Type B pancreatic cell (in vitro differentiated cells): ENCODE measurements around the gene U2AF2. TPM values are rescaled to one million over a fixed set of nuclear protein-coding genes. Genes with fewer than 3 reads are reported as not detected.

Experiments
- DNase-seq: peaks from one replicate; pipeline ENCODE4 v3.0.0; 2021; ENCODE audit warnings: mixed read lengths; ENCODE audit not compliant: unreplicated experiment; ENCODE audit errors: extremely low spot score
- H3K27ac Mint-ChIP-seq: 2 replicates; pipeline ENCODE4 v1.8.0; 2021; ENCODE audit warnings: mild to moderate bottlenecking, mixed read lengths
- H3K27me3 Mint-ChIP-seq: 2 replicates; pipeline ENCODE4 v1.8.0; 2021; ENCODE audit warnings: mixed read lengths
- H3K36me3 Mint-ChIP-seq: 2 replicates; pipeline ENCODE4 v1.8.0; 2021; ENCODE audit warnings: mixed read lengths
- H3K4me1 Mint-ChIP-seq: one replicate; pipeline ENCODE4 v1.8.0; 2021; ENCODE audit warnings: mixed read lengths; ENCODE audit not compliant: unreplicated experiment
- H3K4me3 Mint-ChIP-seq: 2 replicates; pipeline ENCODE4 v1.8.0; 2021; ENCODE audit warnings: mild to moderate bottlenecking, mixed read lengths
- H3K9me3 Mint-ChIP-seq: 2 replicates; pipeline ENCODE4 v1.8.0; 2021; ENCODE audit warnings: mixed read lengths
- total RNA-seq: library from RNA; stranded (reverse); gene quantifications from 2 replicates; pipeline ENCODE4 v1.2.1, GENCODE V29; 2021; ENCODE audit warnings: low replicate concordance
- TF ChIP-seq, protein P1 (sequence below): fragments of 200-600 bp; sonication (generic); conservative IDR thresholded peaks from 2 replicates; pipeline ENCODE4 v1.5.0; 2021; ENCODE audit warnings: antibody characterized with exemption, mild to moderate bottlenecking

Gene U2AF2
- total RNA-seq, 1 donor from 2014 or later = 232 TPM

DNA sequence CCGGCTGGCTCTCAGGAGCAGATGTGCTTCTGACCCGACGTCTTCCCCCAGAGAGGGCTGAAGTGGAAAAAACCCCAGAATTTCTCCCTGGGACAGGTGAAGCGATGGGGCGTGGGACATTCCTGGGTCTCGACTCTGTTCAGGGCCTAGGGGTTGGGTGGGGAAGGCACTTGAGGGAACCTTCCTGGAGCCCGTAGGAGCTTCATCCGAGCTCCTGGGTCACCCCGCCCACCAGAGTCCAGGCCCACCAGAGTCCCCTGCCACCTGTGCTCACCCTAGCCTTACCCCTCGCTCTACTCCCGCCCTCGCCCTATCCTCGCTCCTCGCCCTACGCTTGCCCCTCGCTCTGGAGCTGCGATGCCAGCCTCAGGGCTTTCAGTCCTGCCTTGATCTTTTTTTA is 43.4 kb downstream of the U2AF2 start:
- no peaks in the 10 kb centered on the region for H3K9me3 Mint-ChIP-seq
- TF ChIP-seq, protein P1, sequence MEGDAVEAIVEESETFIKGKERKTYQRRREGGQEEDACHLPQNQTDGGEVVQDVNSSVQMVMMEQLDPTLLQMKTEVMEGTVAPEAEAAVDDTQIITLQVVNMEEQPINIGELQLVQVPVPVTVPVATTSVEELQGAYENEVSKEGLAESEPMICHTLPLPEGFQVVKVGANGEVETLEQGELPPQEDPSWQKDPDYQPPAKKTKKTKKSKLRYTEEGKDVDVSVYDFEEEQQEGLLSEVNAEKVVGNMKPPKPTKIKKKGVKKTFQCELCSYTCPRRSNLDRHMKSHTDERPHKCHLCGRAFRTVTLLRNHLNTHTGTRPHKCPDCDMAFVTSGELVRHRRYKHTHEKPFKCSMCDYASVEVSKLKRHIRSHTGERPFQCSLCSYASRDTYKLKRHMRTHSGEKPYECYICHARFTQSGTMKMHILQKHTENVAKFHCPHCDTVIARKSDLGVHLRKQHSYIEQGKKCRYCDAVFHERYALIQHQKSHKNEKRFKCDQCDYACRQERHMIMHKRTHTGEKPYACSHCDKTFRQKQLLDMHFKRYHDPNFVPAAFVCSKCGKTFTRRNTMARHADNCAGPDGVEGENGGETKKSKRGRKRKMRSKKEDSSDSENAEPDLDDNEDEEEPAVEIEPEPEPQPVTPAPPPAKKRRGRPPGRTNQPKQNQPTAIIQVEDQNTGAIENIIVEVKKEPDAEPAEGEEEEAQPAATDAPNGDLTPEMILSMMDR = no peak
- no peak overlapping the region for H3K27ac Mint-ChIP-seq
- no peaks in the 10 kb centered on the region for H3K4me1 Mint-ChIP-seq
- no peaks in the 10 kb centered on the region for H3K27me3 Mint-ChIP-seq
- H3K36me3 Mint-ChIP-seq = peaks cover 17% of the 10 kb centered on the region
- H3K4me3 Mint-ChIP-seq = no peak overlapping the region
- DNase-seq = no peak

GRCh38 chr19:55699221-55699620 is 44.4 kb downstream of the U2AF2 start:
- no peak for DNase-seq
- TF ChIP-seq, protein P1 = no peak
- no peaks in the 10 kb centered on the region for H3K9me3 Mint-ChIP-seq
- no peak overlapping the region for H3K4me3 Mint-ChIP-seq
- H3K27ac Mint-ChIP-seq = no peak overlapping the region
- no peaks in the 10 kb centered on the region for H3K4me1 Mint-ChIP-seq
- H3K36me3 Mint-ChIP-seq = peaks cover 20% of the 10 kb centered on the region
- H3K27me3 Mint-ChIP-seq = no peaks in the 10 kb centered on the region

DNA sequence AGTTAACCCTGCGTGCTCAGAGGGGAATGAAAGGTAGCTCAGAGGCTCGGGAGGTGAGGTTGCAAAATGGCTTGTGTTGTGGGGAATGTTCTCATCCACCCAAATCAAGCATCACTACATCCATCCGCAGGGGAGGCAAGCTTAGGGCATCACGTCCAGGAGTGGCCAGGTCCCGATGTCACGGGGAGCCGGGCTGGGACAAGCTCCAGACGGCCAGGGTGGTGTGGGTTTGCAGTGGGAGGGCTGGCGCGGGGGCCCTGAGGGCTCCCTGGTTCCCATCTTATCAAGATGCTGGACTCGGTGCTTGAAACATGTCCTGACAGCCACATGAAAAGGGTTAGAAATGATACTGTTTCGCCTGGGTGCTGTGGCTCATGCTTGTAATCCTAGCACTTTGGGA is 46.0 kb downstream of the U2AF2 start:
- H3K36me3 Mint-ChIP-seq = peaks cover 33% of the 10 kb centered on the region
- TF ChIP-seq, protein P1 = no peak
- DNase-seq = no peak

GRCh38 chr19:55702131-55702627 is 47.3 kb downstream of the U2AF2 start:
- Mint-ChIP-seq H3K27me3 (no peaks in the 10 kb centered on the region), H3K9me3 (no peaks in the 10 kb centered on the region), H3K36me3 (peaks cover 33% of the 10 kb centered on the region), H3K4me3 (no peak overlapping the region), H3K27ac (no peak overlapping the region), H3K4me1 (no peaks in the 10 kb centered on the region)
- TF ChIP-seq, protein P1 = no peak
- no peak for DNase-seq

More for the DNA sequence above, 46.0 kb downstream of the U2AF2 start:
- no peaks in the 10 kb centered on the region for H3K9me3 Mint-ChIP-seq
- no peaks in the 10 kb centered on the region for H3K27me3 Mint-ChIP-seq
- H3K4me1 Mint-ChIP-seq = no peaks in the 10 kb centered on the region
- H3K4me3 Mint-ChIP-seq = no peak overlapping the region
- no peak overlapping the region for H3K27ac Mint-ChIP-seq

DNA sequence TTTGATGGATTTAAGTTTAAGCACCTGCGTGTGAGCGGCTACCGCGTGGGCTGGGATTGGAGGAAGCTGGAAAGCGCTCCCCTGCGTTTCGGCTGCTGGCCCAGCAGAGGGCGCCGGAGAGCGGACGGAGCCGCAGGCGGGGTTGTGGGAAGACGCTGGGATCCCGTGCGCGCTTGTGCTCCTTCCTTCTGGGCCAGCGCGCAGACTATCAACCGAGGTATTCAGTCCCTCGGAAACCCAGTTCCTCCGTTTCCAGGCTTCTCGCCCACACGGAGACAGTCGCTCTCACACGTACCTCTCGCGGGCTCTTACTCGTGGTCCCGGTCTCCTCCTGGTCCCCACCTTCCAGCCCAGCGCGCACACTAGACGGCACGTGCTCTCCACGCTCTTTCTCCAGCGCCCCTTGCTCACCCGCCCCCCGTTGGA is 49.0 kb downstream of the U2AF2 start:
- H3K9me3 Mint-ChIP-seq = no peaks in the 10 kb centered on the region
- no peaks in the 10 kb centered on the region for H3K27me3 Mint-ChIP-seq
- TF ChIP-seq, protein P1 = peak; percentile 67
- H3K36me3 Mint-ChIP-seq = peaks cover 33% of the 10 kb centered on the region
- no peak for DNase-seq
- H3K27ac Mint-ChIP-seq = no peak overlapping the region
- no peak overlapping the region for H3K4me3 Mint-ChIP-seq
- H3K4me1 Mint-ChIP-seq = no peaks in the 10 kb centered on the region
